ENCODE results near the gene ARSG. TPM values are rescaled to one million over a fixed set of nuclear protein-coding genes. Genes with fewer than 3 reads are reported as not detected.

Gene ARSG
- total RNA-seq, 4 donors from 2014 or later, result 3.1 to 6.8 (median 4.4) TPM

- no peak for TF ChIP-seq CTCF (IDR thresholded peaks at IDR 0.05; ENCODE audit: low read depth)
Observed at GRCh38 chr17:68383120-68383442, 91.8 kb downstream of the ARSG start.

- TF ChIP-seq CTCF (IDR thresholded peaks at IDR 0.05; ENCODE audit: low read depth), result no peak
Observed at GRCh38 chr17:68383443-68384321, 92.4 kb downstream of the ARSG start.

GRCh38 chr17:68384471-68384870, 93.2 kb downstream of the ARSG start:
- TF ChIP-seq CTCF (IDR thresholded peaks at IDR 0.05; ENCODE audit: low read depth), result no peak

GRCh38 chr17:68384941-68385340, 93.6 kb downstream of the ARSG start:
- no peak for TF ChIP-seq CTCF (IDR thresholded peaks at IDR 0.05; ENCODE audit: low read depth)

GRCh38 chr17:68385490-68386215, 94.4 kb downstream of the ARSG start:
- TF ChIP-seq CTCF (IDR thresholded peaks at IDR 0.05; ENCODE audit: low read depth), result no peak

- no peak for TF ChIP-seq CTCF (IDR thresholded peaks at IDR 0.05; ENCODE audit: low read depth)
Observed at GRCh38 chr17:68387435-68388218, 96.3 kb downstream of the ARSG start.

- TF ChIP-seq CTCF (IDR thresholded peaks at IDR 0.05; ENCODE audit: low read depth), result no peak
Observed at GRCh38 chr17:68389041-68389440, 97.7 kb downstream of the ARSG start.

All from subcutaneous adipose tissue (tissue), 4 donors.